ENCODE data around the gene MAP3K7CL. TPM values are rescaled to one million over a fixed set of nuclear protein-coding genes. Genes with fewer than 3 reads are reported as not detected.
A peak's percentile ranks its signal among the peaks of the same experiment; 100 is the strongest.

MAP3K7CL gene
- total and polyA plus RNA-seq, 2 experiments from 2014 or later = 0.59 TPM; not detected in 1

- no peaks in the 10 kb centered on the region for H3K9me2 ChIP-seq (replicated peaks; ENCODE audit: insufficient read depth)
- peak overlapping the region; percentile 70 for H3K4me2 ChIP-seq
- 53% methylated on average over 25 of the region's 25 CpGs for WGBS (ENCODE audit: low lambda C conversion rate, missing lambda C conversion rate)
- no peaks in the 10 kb centered on the region for H3K36me3 ChIP-seq (replicated peaks; ENCODE audit: insufficient read depth, low read depth)
- no peak overlapping the region for H3K4me3 ChIP-seq
- H3K27me3 ChIP-seq = no peaks in the 10 kb centered on the region
- no peak for TF ChIP-seq EZH2phosphoT487 (IDR thresholded peaks at IDR 0.05; ENCODE audit: low read depth, severe bottlenecking, unreplicated experiment)
- no peak for TF ChIP-seq CTCF (IDR thresholded peaks at IDR 0.05; ENCODE audit: poor library complexity)
- no peak for TF ChIP-seq EZH2 (IDR thresholded peaks at IDR 0.05; ENCODE audit: borderline replicate concordance)
- no peaks in the 10 kb centered on the region for H3K79me2 ChIP-seq
- H2AFZ ChIP-seq = peak overlapping the region; percentile 25
- no peaks in the 10 kb centered on the region for H4K20me1 ChIP-seq (ENCODE audit: insufficient read depth, poor library complexity, severe bottlenecking)
- H3K27ac ChIP-seq = no peak overlapping the region
- no peak for DNase-seq (ENCODE audit: low spot score)
- no peaks in the 10 kb centered on the region for H3K4me1 ChIP-seq (ENCODE audit: insufficient read depth)
- no peaks in the 10 kb centered on the region for H3K9me3 ChIP-seq (ENCODE audit: low read depth)
These were observed 24.9 kb downstream of the MAP3K7CL start for GRCh38 chr21:29155118-29155932.

GRCh38 chr21:29155933-29156260 lies 25.5 kb downstream of the MAP3K7CL start:
- Histone ChIP-seq H2AFZ (peak overlapping the region; percentile 25), H3K4me3 (no peak overlapping the region), H4K20me1 (ENCODE audit: insufficient read depth, poor library complexity, severe bottlenecking) (no peaks in the 10 kb centered on the region), H3K79me2 (no peaks in the 10 kb centered on the region), H3K4me1 (ENCODE audit: insufficient read depth) (no peaks in the 10 kb centered on the region), H3K27me3 (no peaks in the 10 kb centered on the region), H3K9me2 (replicated peaks; ENCODE audit: insufficient read depth) (no peaks in the 10 kb centered on the region), H3K4me2 (peak overlapping the region; percentile 70), H3K27ac (no peak overlapping the region), H3K36me3 (replicated peaks; ENCODE audit: insufficient read depth, low read depth) (no peaks in the 10 kb centered on the region), H3K9me3 (ENCODE audit: low read depth) (no peaks in the 10 kb centered on the region)
- no peak for DNase-seq (ENCODE audit: low spot score)
- 94% methylated on average over 2 of the region's 2 CpGs for WGBS (ENCODE audit: low lambda C conversion rate, missing lambda C conversion rate)
- TF ChIP-seq CTCF (IDR thresholded peaks at IDR 0.05; ENCODE audit: poor library complexity) (no peak), EZH2 (IDR thresholded peaks at IDR 0.05; ENCODE audit: borderline replicate concordance) (no peak), EZH2phosphoT487 (IDR thresholded peaks at IDR 0.05; ENCODE audit: low read depth, severe bottlenecking, unreplicated experiment) (no peak)

GRCh38 chr21:29157080-29157479 lies 26.6 kb downstream of the MAP3K7CL start:
- H3K4me1 ChIP-seq (ENCODE audit: insufficient read depth) = no peaks in the 10 kb centered on the region
- no peak overlapping the region for H2AFZ ChIP-seq
- H3K79me2 ChIP-seq = no peaks in the 10 kb centered on the region
- TF ChIP-seq EZH2phosphoT487 (IDR thresholded peaks at IDR 0.05; ENCODE audit: low read depth, severe bottlenecking, unreplicated experiment) (no peak), CTCF (IDR thresholded peaks at IDR 0.05; ENCODE audit: poor library complexity) (no peak), EZH2 (IDR thresholded peaks at IDR 0.05; ENCODE audit: borderline replicate concordance) (no peak)
- 90% methylated on average over 2 of the region's 2 CpGs for WGBS (ENCODE audit: low lambda C conversion rate, missing lambda C conversion rate)
- H3K36me3 ChIP-seq (replicated peaks; ENCODE audit: insufficient read depth, low read depth) = no peaks in the 10 kb centered on the region
- no peak overlapping the region for H3K4me2 ChIP-seq
- no peaks in the 10 kb centered on the region for H3K9me2 ChIP-seq (replicated peaks; ENCODE audit: insufficient read depth)
- no peak overlapping the region for H3K4me3 ChIP-seq
- H4K20me1 ChIP-seq (ENCODE audit: insufficient read depth, poor library complexity, severe bottlenecking) = no peaks in the 10 kb centered on the region
- H3K9me3 ChIP-seq (ENCODE audit: low read depth) = no peaks in the 10 kb centered on the region
- no peak for DNase-seq (ENCODE audit: low spot score)
- no peak overlapping the region for H3K27ac ChIP-seq
- H3K27me3 ChIP-seq = no peaks in the 10 kb centered on the region
